GF-D8 (cell line): ENCODE measurements around the gene NUP210.
A peak's percentile ranks its signal among the peaks of the same experiment; 100 is the strongest.

Experiments used
- DNase-seq: peaks from one replicate; lab custom pipeline; 2025; lab: John Stamatoyannopoulos, UW

The NUP210 gene

GRCh38 chr3:13375464-13375863 is 44.7 kb downstream of the NUP210 start:
- DNase-seq = no peak

- DNase-seq = no peak
Measured at GRCh38 chr3:13373975-13374586, 46.0 kb downstream of the NUP210 start.

GRCh38 chr3:13372656-13373055 is 47.5 kb downstream of the NUP210 start:
- no peak for DNase-seq

GRCh38 chr3:13372126-13372525 is 48.0 kb downstream of the NUP210 start:
- DNase-seq = no peak

GRCh38 chr3:13371100-13372075 is 48.7 kb downstream of the NUP210 start:
- DNase-seq = no peak

GRCh38 chr3:13370609-13371008 is 49.5 kb downstream of the NUP210 start:
- no peak for DNase-seq

- no peak for DNase-seq
Measured at GRCh38 chr3:13370055-13370454, 50.1 kb downstream of the NUP210 start.

- DNase-seq = no peak
Measured at GRCh38 chr3:13368834-13369233, 51.3 kb downstream of the NUP210 start.

- no peak for DNase-seq
Measured at GRCh38 chr3:13367728-13368127, 52.4 kb downstream of the NUP210 start.

GRCh38 chr3:13365390-13366379 is 54.4 kb downstream of the NUP210 start:
- DNase-seq = no peak

- no peak for DNase-seq
Measured at GRCh38 chr3:13364602-13365271, 55.4 kb downstream of the NUP210 start.

GRCh38 chr3:13362551-13362950 is 57.6 kb downstream of the NUP210 start:
- no peak for DNase-seq

GRCh38 chr3:13359916-13360315 is 60.2 kb downstream of the NUP210 start:
- no peak for DNase-seq

- no peak for DNase-seq
Measured at GRCh38 chr3:13358643-13359042, 61.5 kb downstream of the NUP210 start.

GRCh38 chr3:13358051-13358450 is 62.1 kb downstream of the NUP210 start:
- no peak for DNase-seq

GRCh38 chr3:13357074-13357473 is 63.0 kb downstream of the NUP210 start:
- no peak for DNase-seq

- no peak for DNase-seq
Measured at GRCh38 chr3:13353936-13354542, 66.1 kb downstream of the NUP210 start.

- no peak for DNase-seq
Measured at GRCh38 chr3:13353506-13353905, 66.6 kb downstream of the NUP210 start.

- DNase-seq = peak; percentile 50
Measured at GRCh38 chr3:13352621-13353131, 67.4 kb downstream of the NUP210 start.

GRCh38 chr3:13349823-13350222 is 70.3 kb downstream of the NUP210 start:
- no peak for DNase-seq
